ENCODE data around the gene SLC35G3. TPM values are rescaled to one million over a fixed set of nuclear protein-coding genes. Genes with fewer than 3 reads are reported as not detected.

Gene SLC35G3
- total and polyA plus RNA-seq, 2 of the 4 experiments (the other 2 are of a cell fraction): not detected

- no peaks in the 10 kb centered on the region for H3K9me3 ChIP-seq (ENCODE audit: control insufficient read depth, insufficient read depth, low read length)
- no peak overlapping the region for H3K18ac ChIP-seq (ENCODE audit: low read depth, low read length)
- no peak overlapping the region for H2BK20ac ChIP-seq (ENCODE audit: low read depth, low read length)
- TF ChIP-seq RCOR1 (IDR thresholded peaks at IDR 0.05; ENCODE audit: insufficient replicate concordance, low read length) (no peak), MXI1 (IDR thresholded peaks at IDR 0.05; ENCODE audit: borderline replicate concordance, low read depth, low read length) (no peak), SMC3 (IDR thresholded peaks at IDR 0.05; ENCODE audit: low read depth, low read length) (no peak), CEBPB (IDR thresholded peaks at IDR 0.05; ENCODE audit: low read depth, low read length) (no peak)
- TF ChIP-seq, protein P1, sequence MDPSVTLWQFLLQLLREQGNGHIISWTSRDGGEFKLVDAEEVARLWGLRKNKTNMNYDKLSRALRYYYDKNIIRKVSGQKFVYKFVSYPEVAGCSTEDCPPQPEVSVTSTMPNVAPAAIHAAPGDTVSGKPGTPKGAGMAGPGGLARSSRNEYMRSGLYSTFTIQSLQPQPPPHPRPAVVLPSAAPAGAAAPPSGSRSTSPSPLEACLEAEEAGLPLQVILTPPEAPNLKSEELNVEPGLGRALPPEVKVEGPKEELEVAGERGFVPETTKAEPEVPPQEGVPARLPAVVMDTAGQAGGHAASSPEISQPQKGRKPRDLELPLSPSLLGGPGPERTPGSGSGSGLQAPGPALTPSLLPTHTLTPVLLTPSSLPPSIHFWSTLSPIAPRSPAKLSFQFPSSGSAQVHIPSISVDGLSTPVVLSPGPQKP (IDR thresholded peaks at IDR 0.05; ENCODE audit: borderline replicate concordance, low read depth, low read length): no peak
- no peak overlapping the region for H3K4me2 ChIP-seq (ENCODE audit: low read depth, low read length)
- H3K27me3 ChIP-seq (ENCODE audit: control insufficient read depth, insufficient read depth, low read length): peaks cover 7% of the 10 kb centered on the region
- H4K20me1 ChIP-seq (ENCODE audit: insufficient read depth, low read length): no peaks in the 10 kb centered on the region
- H4K8ac ChIP-seq (ENCODE audit: low read depth in 2 of 2, low read length in 2 of 2): no peak overlapping the region
- dilution Hi-C loops (cut with HindIII; ENCODE audit: low sequenced_read_pairs, unreplicated experiment) (no loop called here), in situ Hi-C loops (cut with MboI; ENCODE audit: low sequenced_read_pairs) (no loop called here), intact Hi-C loops (cut with micrococcal nuclease) (no loop called here)
- ChIA-PET CTCF (no interaction called here), POLR2A (ENCODE audit: unreplicated experiment) (no interaction called here)
- no peak overlapping the region for H3K4me3 ChIP-seq (ENCODE audit: insufficient read depth, low read depth, low read length)
- H2AK9ac ChIP-seq (replicated peaks; ENCODE audit: low read depth, low read length, poor library complexity): no peak overlapping the region
- no peaks in the 10 kb centered on the region for H3K4me1 ChIP-seq (ENCODE audit: control insufficient read depth, insufficient read depth, low read length)
- no CpG with 5 or more reads among the region's 5 CpGs for WGBS, 2 experiments (ENCODE audit: extremely low coverage in 2 of 2, insufficient read length in 1 of 2)
- no peaks in the 10 kb centered on the region for H3K79me1 ChIP-seq (ENCODE audit: low read depth in 1 of 2, low read length in 2 of 2)
- H3K23ac ChIP-seq (ENCODE audit: low read depth, low read length): no peak overlapping the region
- no peaks in the 10 kb centered on the region for H3K9me1 ChIP-seq (ENCODE audit: insufficient read depth, low read length)
- H3K27ac ChIP-seq (ENCODE audit: insufficient read depth, low read length): no peak overlapping the region
- no peak overlapping the region for H3K9ac ChIP-seq (ENCODE audit: low read depth, low read length)
- ATAC-seq (ENCODE audit: low read depth) (no peak), DNase-seq (no peak)
- H2AK5ac ChIP-seq (ENCODE audit: low read depth, low read length): no peak overlapping the region
- BruUV-seq (replicated peaks): no TSS peak
- H3K56ac ChIP-seq (ENCODE audit: extremely low read depth, insufficient read depth, low read length): no peak overlapping the region
- no peak overlapping the region for H2BK5ac ChIP-seq (ENCODE audit: low read depth, low read length, poor library complexity, severe bottlenecking)
- H3K14ac ChIP-seq (replicated peaks; ENCODE audit: low read depth, low read length): no peak overlapping the region
- no peaks in the 10 kb centered on the region for H3K36me3 ChIP-seq (ENCODE audit: control insufficient read depth, insufficient read depth, low read length)
- no peak overlapping the region for H2BK120ac ChIP-seq (ENCODE audit: low read depth, low read length)
- H2BK15ac ChIP-seq (ENCODE audit: low read depth, low read length): no peak overlapping the region
- H4K91ac ChIP-seq (ENCODE audit: insufficient read depth, low read depth, low read length): no peak overlapping the region
- no peak overlapping the region for H4K5ac ChIP-seq (ENCODE audit: low read depth, low read length)
- no peak overlapping the region for H3K4ac ChIP-seq (ENCODE audit: low read depth, low read length)
- no peak overlapping the region for H2AFZ ChIP-seq (replicated peaks; ENCODE audit: low read length, poor library complexity)
Measured at GRCh38 chr17:35213412-35213940, 19.3 kb upstream of the SLC35G3 start.
